HG03108 (cell line): ENCODE measurements around the gene DGKG.

Experiments used
- ATAC-seq: cut with Tn5 transposase; IDR thresholded peaks from one replicate; pipeline ENCODE4 v1.9.1; 2021; ENCODE audit warnings: moderate library complexity; ENCODE audit not compliant: unreplicated experiment

The DGKG gene

DNA sequence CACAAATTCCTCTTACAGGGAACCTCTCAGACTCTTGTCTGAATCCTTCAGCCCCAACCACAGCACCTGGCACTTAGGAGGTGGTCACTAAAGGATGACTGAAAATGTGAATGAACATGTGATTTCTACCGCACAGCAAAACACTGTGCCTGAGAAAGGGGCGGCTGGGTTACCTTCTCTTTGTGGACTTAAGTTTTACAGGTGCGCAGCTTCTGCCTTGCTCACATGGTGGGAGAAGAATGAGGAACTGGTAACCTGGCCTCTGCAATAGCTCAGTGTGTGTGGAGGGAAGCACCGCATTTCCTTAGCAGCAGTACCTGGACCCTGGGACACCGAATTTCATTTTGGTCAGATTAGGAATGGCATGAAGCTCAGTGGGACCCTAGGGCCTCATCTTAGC is 243.3 kb downstream of the DGKG start:
- ATAC-seq = no peak

DNA sequence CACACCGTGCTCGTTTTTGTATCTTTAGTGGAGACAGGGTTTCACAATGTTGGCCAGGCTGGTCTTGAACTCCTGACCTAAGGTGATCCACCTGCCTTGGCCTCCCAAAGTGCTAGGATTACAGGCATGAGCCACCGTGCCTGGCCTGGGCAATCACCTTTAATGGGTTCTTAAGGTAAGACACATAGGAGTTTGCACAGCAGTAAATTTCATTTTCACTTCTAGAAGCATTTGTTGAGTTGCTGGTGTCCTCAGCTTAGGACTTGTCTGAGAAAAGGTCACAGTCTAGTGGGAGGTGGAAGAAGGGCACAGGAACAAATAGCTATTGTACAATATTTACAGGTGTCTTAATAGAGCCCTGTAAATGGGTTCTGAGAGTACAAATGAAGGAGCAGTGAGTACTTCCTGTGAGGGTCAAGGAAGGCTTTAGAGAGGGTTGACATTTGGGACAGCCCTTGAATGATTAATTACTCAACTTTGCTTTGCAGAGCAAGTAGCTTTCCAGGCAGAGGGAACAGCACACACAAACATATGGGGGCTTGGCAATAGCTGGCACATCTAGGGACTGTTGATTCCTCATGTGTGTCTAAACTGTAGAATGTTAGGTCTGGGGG is 244.4 kb downstream of the DGKG start:
- no peak for ATAC-seq

DNA sequence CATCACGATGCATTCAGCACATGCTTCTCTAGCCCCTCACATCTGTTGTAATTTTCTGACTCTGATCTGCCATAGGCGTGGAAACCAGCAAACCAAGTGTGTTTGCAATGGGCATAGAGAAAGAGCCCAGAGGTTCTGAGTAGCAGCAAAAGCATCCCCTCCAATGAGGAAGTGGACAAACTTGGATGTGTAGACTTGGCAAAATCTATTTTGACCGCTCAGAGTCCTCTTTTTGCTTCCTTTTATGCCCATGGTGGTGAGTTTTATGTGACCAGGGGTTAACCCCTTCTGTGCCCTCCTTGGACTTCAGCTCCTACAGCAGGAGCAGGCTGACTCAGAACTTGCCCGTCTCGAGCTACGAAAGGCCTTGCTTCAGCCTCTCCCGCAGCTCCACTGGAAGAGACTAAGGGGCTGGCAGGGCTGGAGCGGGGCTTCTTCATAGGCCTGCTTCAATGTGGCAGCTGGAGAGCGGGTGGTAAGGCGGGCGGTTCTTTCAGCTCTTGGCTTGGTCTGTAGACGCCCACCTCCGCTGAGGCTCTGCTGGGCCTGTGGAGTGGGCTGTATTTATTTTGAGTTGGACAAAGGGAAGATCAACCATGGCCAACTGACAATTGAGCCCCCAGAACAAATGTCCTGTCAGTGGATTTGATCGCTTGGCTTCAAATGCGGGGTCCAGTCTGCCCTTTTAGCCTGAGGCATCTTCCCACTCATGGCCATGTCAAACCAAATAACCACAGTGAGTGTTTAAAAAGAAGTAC is 246.6 kb downstream of the DGKG start:
- no peak for ATAC-seq

DNA sequence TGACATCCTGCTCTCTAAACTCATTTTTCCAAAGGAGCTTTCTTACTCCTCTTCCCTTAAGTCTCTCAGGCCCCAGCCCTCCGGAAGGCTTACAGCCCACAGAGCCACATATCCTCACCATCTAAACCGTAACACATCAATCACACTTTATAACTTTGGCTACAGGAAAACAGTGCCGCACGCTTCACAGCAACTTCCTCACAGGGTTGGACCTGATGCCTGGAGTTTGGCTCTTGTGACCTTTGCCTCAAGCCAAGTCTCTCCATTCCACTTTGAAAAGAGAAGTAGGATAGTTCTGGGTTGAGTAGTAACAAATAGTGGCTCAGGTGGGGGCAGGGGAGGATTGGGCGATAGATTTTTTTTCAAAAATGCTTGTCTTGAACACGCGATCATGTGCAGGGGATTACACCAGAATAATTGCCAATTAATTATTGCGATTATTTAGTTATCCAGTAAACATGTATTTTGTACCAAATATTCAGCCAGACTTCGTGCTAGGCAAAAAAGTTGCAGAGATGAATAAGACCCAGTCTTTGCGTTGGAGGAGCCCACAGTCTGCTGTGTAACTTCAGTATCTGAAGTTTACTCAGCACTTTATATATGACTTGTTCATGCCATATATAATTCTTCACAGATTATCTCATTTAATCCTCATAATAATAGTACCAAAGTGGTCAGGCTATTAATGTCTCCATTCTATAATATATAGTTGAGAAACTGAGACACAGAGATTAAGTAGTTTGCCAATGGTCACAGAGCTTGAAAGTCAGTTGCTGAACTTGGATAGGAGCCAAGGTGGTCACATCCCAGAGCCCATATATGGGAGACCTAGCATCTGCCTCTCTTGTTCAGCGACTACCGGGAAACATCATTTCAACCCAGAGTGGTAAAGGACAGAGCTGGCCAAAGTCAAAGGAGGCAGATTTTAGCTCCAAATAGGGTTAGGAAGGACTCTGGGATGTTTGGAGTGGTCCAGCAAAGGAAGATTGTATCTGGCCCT is 250.8 kb downstream of the DGKG start:
- ATAC-seq = no peak

DNA sequence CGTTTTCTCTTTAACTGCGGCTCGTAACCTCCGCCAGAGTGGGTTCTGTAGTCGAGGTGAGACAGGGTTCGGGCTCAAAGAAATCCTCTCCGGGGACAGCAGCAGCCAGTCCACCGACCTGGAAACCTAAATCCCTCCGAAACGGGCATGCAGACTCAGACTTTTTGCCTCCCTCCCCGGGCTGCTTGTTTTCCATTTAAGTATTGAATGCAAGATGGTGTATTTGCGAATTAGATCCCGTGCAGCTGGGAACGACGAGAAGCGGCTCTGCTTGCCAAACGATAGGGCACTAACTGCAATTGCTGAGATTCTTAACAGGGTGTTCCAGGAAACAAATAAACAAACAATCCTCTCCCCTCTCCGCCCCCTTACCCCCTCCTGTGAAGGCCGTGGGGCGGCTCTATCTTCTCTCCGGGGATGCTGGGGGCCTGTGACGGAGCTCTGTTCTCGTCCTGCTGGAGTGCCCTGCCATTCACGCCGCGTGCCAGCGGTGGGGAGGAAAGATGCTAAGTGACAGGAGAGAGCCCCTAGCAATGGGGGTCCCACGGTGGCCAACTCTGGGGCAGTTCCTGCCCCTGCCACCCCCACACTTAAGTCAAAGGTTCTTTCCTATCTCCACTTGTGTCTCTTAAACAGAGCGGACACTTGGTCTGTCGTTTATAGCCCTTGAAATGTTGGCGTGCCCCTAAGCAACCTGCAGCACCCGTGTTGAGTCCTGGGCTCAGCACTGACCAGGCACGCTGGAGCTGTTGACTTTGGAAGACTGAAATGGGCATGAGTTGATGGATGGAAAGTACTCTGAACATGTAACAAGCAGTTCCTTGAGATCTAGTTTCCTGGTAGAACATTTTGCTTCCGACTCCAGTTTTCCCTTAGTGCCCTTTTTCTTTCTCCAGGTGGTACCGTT is 251.9 kb downstream of the DGKG start:
- ATAC-seq = no peak

GRCh38 chr3:186108941-186109865 is 252.8 kb downstream of the DGKG start, which contains the start of gene ETV5:
TSS of gene ETV5 (minus strand) at chr3:186109089. CDS start at chr3:186105868, 3,221 bp downstream.
- ATAC-seq = peak; percentile 93

GRCh38 chr3:186108106-186108940 is 253.7 kb downstream of the DGKG start:
- no peak for ATAC-seq

GRCh38 chr3:186107215-186108105 is 254.6 kb downstream of the DGKG start:
- ATAC-seq = peak; percentile 28

- ATAC-seq = no peak
Measured at GRCh38 chr3:186105543-186105942, 256.5 kb downstream of the DGKG start.

- ATAC-seq = no peak
Measured at GRCh38 chr3:186102687-186103086, 259.3 kb downstream of the DGKG start.

DNA sequence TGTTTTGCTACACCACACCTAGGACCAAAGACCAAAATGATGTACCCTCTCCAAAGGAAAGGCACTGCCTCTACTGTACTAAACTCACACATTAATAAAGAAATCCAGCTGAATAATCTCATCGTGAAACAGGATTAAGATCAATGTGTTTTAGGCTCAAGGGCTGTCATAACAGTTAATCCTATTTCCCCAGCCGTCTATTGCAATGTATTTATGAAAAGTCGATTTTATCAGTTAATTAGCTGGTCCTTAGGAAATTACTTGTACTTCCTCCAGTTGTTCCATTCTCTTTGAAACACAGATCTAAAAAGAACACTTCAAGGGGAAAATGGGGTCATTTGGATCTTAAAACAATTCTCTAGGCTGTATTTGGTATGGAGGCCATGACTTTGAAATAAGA is 261.6 kb downstream of the DGKG start:
- no peak for ATAC-seq

DNA sequence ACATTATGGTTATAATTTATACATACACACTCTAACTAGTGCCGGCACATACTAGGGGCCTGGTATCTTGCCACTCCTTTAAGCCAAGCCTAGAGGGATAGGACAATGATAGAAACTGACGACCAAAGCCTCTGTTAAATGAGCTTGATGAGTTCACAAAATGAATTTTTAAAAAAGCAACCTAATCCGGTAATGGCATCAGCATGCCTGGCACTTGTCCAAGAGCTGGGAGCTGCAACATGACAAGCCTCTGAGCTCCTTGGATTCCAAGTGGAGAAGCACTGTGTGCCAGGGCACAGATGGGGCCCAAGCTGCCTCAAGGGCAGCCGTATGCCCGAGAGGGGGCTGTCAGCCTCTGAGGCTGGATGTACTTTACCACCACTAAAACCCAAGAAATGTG is 262.9 kb downstream of the DGKG start:
- ATAC-seq = no peak

- ATAC-seq = no peak
Measured at GRCh38 chr3:186098740-186099139, 263.3 kb downstream of the DGKG start.

GRCh38 chr3:186097663-186098451 is 264.2 kb downstream of the DGKG start:
- no peak for ATAC-seq

GRCh38 chr3:186097317-186097662 is 264.7 kb downstream of the DGKG start:
- ATAC-seq = no peak
